HG03108 (cell line): Measurements from ENCODE around the gene CDADC1.
"Not testable (repeated sequence)": the region's sequence is repeated elsewhere in the genome, so short reads cannot be mapped to it uniquely, and the experiment has no call there.

Experiments used
- ATAC-seq: cut with Tn5 transposase; IDR thresholded peaks from one replicate; pipeline ENCODE4 v1.9.1; 2021; ENCODE audit warnings: moderate library complexity; ENCODE audit not compliant: unreplicated experiment

The CDADC1 gene

GRCh38 chr13:49292742-49293486 lies 45.2 kb downstream of the CDADC1 start:
- no peak for ATAC-seq

- ATAC-seq = not testable (repeated sequence)
These were observed 47.0 kb downstream of the CDADC1 start for GRCh38 chr13:49294723-49295122.

GRCh38 chr13:49295244-49295643 lies 47.5 kb downstream of the CDADC1 start:
- no peak for ATAC-seq

DNA sequence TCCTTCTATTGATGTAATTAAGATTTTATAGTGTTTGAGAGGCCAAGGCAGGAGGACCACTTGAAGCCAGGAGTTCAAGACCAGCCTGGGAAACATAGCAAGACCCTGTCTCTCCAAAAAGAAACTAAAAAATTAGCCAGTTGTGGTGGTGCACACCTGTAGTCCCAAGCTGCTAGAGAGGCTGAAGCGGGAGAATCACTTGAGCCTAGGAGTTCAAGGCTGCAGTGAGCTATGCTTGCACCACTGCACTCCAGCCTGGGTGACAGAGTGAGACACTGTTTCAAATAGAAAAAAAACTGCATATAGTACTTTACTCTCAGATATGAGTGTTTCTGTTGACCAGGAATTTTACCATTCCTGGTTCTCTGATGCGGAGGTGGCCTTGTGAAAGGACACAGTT lies 48.9 kb downstream of the CDADC1 start:
- ATAC-seq = no peak

DNA sequence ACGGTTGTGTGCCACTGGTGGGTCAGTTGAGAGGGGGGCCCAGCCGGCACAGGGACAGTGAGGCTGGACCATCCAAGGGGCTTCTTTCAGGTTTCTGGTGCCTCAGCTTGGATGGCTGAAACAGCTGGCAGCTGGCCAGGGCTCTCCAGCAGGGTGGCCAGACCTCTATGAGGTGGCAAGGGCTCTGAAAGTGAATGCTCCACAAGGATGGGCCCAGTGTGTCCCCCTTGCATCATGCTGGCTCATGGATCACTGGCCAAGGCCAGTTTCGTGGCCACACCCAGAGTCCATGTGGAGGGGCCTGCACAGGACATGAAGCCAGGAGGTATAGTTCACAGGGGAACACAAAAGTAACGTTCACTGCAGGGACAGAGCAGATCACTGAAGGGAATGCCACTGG lies 49.6 kb downstream of the CDADC1 start:
- ATAC-seq = no peak

DNA sequence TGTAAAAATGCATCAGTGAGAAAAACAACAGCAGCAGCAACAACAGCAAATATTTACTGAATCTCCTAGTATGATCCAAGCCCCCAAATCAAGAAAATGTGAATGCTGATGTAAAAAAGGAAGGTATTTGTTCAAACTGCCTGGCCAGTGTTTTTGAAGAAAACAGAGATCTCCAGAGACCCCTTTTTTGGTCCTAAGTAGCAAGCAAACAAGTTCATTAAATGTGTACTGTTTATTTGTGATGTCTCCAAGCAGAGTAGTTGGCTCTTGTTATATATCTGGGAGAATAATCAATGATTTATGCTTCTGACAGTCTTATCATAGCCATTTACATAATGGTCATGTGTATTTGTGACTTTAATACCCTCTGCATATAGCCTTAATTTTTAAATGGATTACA lies 50.7 kb downstream of the CDADC1 start:
- ATAC-seq = no peak

DNA sequence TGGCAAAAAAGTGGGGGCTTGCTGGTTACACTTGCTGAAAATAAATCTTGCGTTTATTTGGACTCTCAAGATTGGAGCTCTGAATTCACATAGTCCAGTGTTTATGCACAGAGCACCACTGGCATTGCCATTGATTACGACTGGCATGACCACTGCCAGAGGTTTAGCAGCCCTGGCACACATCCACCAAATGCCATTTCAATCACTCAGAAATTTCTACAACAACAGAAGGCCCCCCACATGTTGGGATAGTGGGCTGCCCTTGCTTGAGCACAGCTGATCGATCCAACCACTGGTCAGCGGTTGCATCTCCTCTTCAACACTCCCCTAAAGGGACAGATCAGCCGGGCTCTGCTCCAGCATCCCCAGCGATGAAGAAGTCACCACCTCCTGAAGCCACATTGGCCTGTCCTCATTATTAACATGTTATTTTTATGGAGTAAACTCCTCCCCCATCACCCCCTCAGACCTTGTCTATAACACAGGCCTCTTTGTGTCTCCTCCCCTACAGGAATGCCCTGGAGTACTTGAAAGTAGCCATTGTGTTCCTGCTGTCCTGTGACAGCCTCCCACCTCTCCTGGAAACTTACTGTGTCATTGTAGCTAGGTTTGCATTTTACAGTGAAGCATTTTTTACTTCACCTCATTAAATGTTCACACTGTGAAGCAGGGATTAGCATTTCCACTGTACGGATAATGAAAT lies 51.3 kb downstream of the CDADC1 start:
- no peak for ATAC-seq

DNA sequence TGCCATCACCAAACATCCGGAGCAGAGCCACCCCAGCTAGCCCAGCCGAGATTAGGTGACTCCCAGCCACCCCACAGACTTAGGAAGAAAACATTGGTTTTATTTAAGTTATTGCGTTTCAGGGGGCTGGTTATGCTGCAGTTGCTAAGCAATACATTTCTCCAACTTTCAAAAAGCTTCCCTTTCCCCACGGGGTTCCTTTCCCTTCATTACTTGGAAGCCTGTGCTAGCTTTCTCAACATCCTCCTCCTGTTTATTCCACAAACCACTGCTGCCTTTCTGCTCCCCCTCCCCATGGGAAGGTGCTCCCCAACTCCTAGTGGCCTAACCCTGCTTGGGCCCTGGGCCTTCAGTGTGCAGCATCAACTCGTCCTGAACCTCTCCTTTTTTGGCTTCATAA lies 52.6 kb downstream of the CDADC1 start:
- ATAC-seq = no peak

DNA sequence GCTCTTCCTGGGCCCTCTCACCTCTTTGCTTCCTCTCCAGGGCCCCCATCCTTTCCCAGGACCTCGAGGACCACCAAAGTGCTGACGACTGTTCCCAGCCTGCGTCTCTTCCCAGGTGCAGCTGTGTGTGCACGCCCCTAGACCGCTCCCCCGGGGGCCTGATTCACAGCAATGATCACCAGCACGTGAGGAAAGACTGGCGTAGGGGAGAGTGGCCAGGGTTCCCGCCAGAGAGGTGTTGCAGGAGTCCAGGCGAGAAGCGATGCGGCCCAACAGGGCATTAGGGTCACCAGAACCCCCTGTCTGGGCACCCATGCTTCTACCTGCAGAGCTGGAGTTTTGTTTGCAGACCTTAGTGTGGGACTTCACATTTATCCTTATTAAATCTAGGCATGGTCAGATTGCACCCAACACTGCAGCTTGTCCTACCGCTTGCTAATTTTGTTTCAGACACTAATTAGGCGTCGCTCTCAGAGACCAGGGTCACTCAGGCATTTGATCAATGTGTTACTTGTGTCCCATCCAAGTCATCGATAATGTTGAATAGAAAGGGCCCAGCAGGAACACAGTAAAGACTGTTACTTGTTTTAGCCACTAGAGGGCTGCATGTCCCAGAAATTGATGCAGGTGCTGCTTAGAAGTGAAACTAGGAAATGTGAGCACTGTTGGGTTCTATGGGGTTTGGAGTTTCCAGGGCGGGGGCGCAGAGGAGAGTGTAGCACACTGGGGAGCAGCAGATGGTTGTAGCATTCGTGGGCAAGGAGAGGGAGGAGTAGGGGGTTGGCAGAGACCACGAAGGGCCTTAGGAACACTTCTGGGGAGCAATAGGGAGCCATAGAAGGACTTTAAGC lies 53.2 kb downstream of the CDADC1 start:
- peak; percentile 81 for ATAC-seq

DNA sequence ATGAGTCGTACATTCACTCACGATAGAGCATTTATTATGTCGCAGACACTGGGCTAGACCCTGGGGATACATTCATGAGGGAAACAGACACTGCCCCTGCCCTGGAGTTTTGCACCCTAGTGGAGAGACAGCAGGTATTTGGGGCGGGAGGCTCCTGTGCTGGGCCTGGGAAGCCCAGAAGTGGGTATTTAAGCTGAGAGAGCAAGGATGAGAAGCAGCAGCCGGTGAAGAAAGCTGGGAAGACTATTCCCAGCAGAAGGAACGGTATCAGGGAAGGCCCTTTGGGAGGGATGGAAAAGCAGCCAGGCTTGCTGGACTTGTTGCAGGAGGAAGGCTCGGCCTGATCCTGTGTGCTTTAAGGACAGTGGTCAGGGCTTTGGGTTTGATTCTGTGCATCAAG lies 54.5 kb downstream of the CDADC1 start:
- no peak for ATAC-seq

DNA sequence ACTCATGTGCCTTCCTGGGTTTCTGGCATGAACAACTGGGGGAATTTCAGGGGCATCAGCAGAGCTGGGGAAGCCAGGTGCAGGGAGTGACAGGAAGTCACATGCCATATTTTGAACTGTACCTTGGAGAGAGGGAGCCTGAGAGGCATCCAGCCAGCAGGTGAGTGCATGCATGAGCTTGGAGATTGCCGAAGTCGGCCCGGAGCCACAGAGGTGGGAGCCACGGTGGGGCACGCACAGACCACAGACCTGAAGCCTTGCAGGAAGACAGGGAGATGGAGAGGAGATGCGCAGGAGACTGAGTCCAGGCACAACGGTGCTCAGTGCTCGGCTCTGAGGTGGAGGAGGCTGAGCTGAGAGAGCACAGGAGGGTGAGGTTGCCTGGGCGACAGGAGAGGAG lies 55.1 kb downstream of the CDADC1 start:
- no peak for ATAC-seq

DNA sequence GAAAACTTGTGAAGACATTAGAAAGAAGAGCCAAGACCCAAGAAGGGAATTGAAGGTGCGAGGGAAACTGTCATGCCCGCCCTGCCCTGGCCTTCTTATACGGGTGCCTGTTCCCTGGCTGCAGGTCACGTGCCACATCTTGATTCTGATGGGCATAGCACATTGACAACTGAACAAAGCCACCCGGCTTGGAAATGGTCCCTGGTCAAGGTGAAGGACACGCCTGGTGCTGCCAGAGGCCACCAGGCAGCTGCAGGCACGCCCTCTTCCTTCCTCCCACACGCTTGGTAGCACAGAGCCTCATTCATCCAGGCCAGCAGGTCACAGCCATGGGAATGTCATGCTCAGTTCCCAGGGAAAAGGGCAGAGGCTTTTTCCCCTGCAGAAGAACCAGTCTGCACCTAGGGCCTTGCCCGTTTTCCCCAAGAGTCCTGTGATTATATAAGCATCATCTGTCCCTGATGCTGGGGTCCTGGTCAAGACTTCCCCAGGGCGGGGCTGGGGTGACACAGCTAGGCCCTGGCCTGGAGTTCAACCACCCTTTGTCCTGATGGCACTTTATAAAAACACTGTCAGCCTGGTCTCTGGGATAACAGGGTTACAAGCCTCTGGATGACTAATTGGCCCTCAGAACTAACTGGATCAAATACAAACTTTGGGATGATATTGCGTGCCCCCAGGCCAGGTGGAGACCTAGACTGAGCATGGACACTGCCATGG lies 56.0 kb downstream of the CDADC1 start:
- ATAC-seq = no peak

DNA sequence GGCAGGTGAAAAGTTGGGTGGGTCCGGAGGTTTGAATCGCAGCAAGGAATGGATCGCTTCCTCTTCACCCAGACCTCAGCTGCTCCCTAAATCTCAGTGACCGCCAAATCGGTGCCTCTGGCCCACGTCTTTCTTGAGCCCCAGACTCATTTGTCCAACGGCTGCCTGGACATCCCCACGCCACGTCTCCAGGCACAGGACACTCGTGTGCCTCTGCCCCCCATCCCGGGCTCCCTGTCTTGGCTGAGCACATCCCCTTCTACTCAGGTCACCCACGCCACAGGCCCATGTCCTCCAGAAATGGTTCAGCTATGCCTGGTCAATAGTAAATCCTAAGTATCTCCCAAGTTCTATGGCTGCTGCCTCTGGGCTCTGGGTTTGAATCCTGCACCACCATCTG lies 56.6 kb downstream of the CDADC1 start:
- no peak for ATAC-seq

- no peak for ATAC-seq
These were observed 57.3 kb downstream of the CDADC1 start for GRCh38 chr13:49304763-49305700.

- ATAC-seq = no peak
These were observed 58.2 kb downstream of the CDADC1 start for GRCh38 chr13:49305792-49306425.

- no peak for ATAC-seq
These were observed 59.6 kb downstream of the CDADC1 start for GRCh38 chr13:49307365-49307764.

DNA sequence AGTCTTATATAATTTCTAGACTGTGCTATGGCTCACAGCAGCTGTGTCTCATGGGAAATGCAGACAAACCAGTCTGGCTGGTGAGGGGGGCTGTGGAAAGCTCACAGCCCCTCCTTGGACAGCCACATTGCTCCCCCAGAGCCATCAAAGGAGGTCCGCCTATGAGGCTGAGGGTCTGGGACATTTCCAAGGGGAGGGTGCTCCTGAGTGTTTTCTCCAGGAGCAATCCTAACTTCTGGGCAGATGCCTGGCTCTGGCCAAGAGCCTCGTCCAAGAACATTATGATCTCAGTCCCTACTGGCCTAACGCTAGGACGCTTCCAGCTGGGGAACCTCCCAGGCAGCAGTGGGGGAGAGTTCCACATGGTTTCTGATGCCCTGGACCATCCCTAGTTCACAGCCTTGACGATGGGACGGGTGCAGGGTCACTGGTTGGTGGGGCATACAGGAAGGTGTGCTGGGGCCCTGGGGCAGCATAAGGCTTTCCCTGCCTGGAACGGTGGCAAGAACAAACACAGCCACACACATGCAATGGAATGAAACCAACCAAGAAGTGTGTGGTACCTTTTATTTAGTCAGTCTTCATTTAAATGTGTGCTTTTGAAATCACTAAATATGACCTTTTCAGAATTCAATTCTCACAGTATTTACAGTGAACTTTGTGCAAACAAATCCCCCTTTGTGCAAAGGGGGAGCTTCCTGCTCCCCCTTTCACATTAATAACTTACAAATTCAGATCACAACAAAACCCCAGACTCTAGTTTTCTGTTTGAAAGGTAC lies 60.6 kb downstream of the CDADC1 start:
- ATAC-seq = no peak

DNA sequence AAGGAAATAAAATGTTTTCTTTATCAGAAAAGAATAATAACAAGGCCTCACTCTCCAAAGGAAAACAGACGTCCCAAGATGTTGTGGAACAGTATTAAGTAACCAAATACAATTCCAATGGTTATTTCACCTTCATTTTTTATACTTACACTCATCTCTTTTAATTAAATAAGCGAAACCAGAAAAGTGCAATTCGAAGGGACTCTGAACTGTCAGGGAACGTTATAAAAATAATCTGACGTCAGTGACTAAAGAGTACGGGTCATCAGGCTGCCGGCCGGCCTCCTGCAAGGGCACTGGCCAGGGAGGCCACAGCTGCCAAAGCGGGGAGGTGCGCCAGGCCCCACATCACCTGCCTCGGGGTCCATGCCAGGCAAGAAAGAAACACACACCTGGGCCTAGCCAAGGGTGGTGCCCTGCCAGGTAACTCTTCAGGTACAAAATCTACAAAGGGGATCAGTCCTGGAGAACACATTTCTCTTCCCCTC lies 61.2 kb downstream of the CDADC1 start:
- ATAC-seq = no peak

GRCh38 chr13:49310251-49310650 lies 62.5 kb downstream of the CDADC1 start:
- no peak for ATAC-seq
